SIG-M5 (cell line): Measurements from ENCODE around the gene CCDC7.
"Not testable (repeated sequence)": the region's sequence is repeated elsewhere in the genome, so short reads cannot be mapped to it uniquely, and the experiment has no call there.

Experiments used
- DNase-seq: peaks from one replicate; lab custom pipeline; 2025; lab: John Stamatoyannopoulos, UW

CCDC7 gene

DNA sequence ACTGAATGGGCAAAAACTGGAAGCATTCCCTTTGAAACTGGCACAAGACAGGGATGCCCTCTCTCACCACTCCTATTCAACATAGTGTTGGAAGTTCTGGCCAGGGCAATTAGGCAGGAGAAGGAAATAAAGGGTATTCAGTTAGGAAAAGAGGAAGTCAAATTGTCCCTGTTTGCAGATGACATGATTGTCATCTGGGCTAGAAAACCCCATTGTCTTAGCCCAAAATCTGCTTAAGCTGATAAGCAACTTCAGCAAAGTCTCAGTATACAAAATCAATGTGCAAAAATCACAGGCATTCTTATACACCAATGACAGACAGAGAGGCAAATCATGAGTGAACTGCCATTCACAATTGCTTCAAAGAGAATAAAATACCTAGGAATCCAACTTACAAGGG lies 116.8 kb downstream of the CCDC7 start:
- DNase-seq: not testable (repeated sequence)

GRCh38 chr10:32577448-32577847 lies 131.5 kb downstream of the CCDC7 start:
- no peak for DNase-seq

GRCh38 chr10:32582946-32583345 lies 137.0 kb downstream of the CCDC7 start:
- no peak for DNase-seq

DNA sequence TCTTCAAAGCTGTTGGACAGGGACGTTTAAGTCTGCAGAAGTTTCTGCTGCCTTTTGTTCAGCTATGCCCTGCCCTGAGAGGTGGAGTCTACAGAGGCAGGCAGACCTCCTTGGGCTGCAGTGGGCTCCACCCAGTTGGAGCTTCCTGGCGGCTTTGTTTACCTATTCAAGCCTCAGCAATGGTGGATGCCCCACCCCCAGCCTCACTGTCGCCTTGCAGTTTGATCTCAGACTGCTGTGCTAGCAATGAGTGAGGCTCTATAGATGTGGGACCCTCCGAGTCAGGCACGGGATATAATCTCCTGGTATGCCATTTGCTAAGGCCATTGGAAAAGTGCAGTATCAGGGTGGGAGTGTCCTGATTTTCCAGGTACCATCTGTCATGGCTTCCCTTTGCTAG lies 152.1 kb downstream of the CCDC7 start:
- DNase-seq: not testable (repeated sequence)

GRCh38 chr10:32600317-32600716 lies 154.4 kb downstream of the CCDC7 start:
- no peak for DNase-seq

GRCh38 chr10:32601562-32601961 lies 155.6 kb downstream of the CCDC7 start:
- not testable (repeated sequence) for DNase-seq

- DNase-seq: no peak
Observed at GRCh38 chr10:32605787-32606186, 159.8 kb downstream of the CCDC7 start.

DNA sequence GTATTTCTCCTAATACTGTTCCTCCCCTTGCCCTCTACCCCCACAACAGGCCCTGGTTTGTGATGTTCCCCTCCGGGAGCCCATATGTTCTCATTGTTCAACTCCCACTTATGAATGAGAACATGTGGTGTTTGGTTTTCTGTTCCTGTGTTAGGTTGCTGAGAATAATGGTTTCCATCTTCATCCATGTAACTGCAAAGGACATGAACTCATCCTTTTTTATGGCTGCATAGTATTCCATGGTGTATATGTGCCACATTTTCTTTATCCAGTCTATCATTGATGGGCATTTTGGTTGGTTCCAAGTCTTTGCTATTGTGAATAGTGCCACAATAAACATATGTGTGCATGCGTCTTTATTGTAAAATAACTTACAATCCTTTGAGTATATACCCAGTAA lies 164.6 kb downstream of the CCDC7 start:
- DNase-seq: not testable (repeated sequence)

GRCh38 chr10:32616438-32616837 lies 170.5 kb downstream of the CCDC7 start:
- no peak for DNase-seq

DNA sequence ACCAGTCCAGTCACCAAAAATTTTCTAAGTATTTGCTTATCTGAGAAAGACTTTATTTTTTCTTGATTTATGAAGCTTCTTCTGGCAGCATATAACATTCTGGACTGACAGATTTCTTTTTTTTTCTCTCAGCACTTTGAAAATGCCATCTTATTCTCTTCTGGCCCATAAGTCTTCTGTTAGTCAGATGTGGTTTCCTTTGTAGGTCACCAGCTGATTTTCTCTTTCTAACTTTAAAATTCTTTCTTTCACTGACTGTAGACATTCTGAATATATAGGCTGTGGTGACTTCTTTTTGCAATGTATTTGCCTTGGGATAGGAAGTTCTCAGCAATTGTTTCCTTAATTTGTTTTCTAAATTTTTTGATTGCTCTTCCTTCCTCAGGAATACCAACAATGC lies 172.5 kb downstream of the CCDC7 start:
- no peak for DNase-seq

DNA sequence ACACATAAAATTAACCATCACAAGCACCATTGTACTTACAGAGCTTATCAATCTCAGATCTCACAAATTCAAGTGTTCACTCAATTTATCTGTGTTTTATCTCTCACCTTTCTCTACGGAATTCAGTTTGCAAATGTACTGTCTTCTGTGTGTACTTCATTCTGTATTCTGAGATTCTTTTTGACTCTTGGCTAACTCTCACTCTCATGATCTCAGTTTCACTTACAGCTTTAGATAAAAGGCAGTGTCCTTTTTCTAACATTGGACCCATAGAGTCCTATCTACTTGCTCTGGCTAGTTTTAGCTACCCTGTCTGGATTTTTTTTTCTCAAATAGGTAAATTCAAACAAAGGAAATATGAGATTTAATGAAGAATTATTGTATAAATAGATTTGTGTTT lies 176.0 kb downstream of the CCDC7 start:
- DNase-seq: no peak

DNA sequence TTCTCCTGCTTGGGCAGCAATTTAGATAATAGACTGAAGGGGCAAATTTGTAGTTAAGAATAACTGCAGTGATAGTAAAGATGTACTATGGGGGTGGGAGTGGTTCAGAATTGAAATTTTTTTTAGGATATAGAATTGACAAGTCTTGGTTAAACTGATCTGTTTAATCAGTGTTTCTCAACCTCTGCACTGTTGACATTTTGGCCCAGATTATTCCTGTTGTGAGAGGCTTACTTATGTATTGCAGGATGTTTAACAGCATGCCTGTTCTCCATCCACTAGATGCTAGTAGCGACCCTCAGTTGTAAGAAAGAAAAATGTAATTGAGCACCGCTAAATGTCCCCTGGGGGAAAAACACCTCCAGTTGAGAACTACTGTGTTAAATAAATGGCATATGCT lies 176.5 kb downstream of the CCDC7 start:
- DNase-seq: no peak

- no peak for DNase-seq
Observed at GRCh38 chr10:32627183-32627582, 181.2 kb downstream of the CCDC7 start.

GRCh38 chr10:32629910-32630309 lies 184.0 kb downstream of the CCDC7 start:
- DNase-seq: no peak

GRCh38 chr10:32646535-32646934 lies 200.6 kb downstream of the CCDC7 start:
- DNase-seq: no peak

- no peak for DNase-seq
Observed at GRCh38 chr10:32650246-32650655, 204.3 kb downstream of the CCDC7 start.

GRCh38 chr10:32657430-32657829 lies 211.5 kb downstream of the CCDC7 start:
- not testable (repeated sequence) for DNase-seq

- no peak for DNase-seq
Observed at GRCh38 chr10:32661346-32661745, 215.4 kb downstream of the CCDC7 start.

GRCh38 chr10:32680803-32681557 lies 235.0 kb downstream of the CCDC7 start:
- no peak for DNase-seq

- no peak for DNase-seq
Observed at GRCh38 chr10:32684291-32684690, 238.4 kb downstream of the CCDC7 start.

- no peak for DNase-seq
Observed at GRCh38 chr10:32687116-32687515, 241.2 kb downstream of the CCDC7 start.

DNA sequence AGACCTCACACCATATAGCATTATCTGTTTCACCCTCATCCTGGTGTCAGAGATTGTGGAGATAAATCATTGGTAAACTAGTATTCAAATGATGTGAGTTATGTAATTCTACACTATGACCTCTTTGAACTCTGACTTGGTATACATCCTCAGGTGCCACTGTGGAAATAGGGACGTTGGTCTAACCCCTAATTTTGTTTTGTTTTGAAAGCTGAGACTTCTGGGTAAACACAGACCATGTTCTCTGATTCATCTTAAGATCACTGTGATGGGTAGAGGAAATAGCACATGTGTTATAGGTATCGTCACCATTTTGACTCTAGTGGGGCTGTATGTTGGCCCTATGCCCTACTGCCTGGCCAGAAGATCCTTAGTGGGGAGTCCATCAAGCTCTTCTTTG lies 241.6 kb downstream of the CCDC7 start:
- no peak for DNase-seq

- DNase-seq: no peak
Observed at GRCh38 chr10:32692174-32692573, 246.2 kb downstream of the CCDC7 start.

GRCh38 chr10:32693441-32693979 lies 247.6 kb downstream of the CCDC7 start:
- no peak for DNase-seq
